ENCODE results near the gene PPP2R2C.

The PPP2R2C gene

DNA sequence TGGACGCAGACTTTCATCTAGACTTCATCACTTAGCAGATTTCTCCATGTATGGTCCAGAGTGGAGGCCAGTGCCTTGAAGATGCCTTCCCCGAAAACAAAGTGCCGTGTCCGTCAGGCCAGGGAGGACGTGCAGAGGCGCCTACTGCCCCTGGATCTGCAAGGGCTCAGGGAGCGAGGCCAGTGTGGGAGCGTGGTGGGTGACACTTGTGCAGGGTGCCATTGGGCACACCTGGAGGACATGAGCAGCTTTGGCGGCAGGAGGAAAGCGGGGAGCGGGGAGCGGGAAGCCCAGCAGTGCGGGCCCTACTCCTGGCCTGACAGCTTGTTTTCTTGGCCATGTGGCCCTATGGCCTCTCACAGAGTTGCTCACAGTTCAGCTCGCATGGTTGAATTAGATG lies 176.9 kb downstream of the PPP2R2C start:
- H3K4me3 ChIP-seq (ENCODE audit: low read depth, low read length), result no peak overlapping the region
- no peak for TF ChIP-seq CTCF (IDR thresholded peaks at IDR 0.05; ENCODE audit: borderline replicate concordance, insufficient read depth, low read depth, low read length)

DNA sequence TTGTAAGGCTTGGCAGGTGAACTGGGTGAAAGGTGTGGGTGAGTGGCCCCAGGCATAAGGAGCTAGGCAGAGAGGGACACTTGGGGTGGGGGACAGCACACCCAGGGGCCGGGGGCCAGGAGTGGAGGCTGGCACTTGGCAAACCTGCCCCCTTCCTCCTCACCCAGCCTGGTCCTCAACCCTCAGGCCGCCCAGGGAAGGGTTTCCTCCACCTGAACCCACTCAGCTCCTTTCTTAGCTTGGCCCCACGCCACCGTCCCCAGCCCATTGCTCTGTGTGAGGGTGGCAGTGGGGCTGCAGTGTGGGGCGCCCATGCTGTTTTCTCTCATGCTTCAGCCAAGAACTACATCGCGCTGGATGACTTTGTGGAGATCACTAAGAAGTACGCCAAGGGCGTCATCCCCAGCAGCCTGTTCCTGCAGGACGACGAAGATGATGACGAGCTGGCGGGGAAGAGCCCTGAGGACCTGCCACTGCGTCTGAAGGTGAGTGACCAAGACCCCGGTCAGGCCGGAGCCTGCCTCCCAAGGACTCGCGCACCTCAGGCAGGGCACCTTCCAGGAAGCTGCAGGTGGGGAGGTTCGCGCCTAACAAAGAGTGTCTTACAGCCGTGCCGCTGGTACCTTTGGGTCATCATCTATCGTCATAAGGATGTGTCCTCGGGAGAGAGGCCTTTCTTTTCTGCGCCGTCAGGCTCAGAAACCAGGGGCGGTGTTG lies 177.6 kb downstream of the PPP2R2C start:
- TF ChIP-seq CTCF (IDR thresholded peaks at IDR 0.05; ENCODE audit: borderline replicate concordance, insufficient read depth, low read depth, low read length), result no peak
- no peak overlapping the region for H3K4me3 ChIP-seq (ENCODE audit: low read depth, low read length)

- TF ChIP-seq CTCF (IDR thresholded peaks at IDR 0.05; ENCODE audit: borderline replicate concordance, insufficient read depth, low read depth, low read length), result no peak
- no peak overlapping the region for H3K4me3 ChIP-seq (ENCODE audit: low read depth, low read length)
Observed at GRCh38 chr4:6293661-6294060, 178.8 kb downstream of the PPP2R2C start.

DNA sequence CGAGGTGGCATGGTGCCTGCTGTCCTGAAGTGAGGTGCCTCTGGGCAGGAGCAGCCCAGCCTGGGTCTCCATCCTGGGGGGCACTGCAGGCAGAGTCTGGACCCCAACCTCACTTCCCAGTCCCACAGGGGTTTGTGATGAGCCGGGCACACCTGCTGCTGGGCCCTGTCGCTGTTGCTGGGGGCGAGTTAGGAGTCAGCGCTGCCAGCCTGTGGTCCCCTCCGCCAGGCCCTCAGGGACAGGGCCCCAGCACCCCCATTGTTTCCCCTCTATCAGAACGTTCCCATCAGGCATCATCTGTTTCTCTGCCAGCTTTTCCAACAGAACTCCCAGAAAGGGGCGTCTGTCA lies 179.3 kb downstream of the PPP2R2C start:
- no peak for TF ChIP-seq CTCF (IDR thresholded peaks at IDR 0.05; ENCODE audit: borderline replicate concordance, insufficient read depth, low read depth, low read length)

DNA sequence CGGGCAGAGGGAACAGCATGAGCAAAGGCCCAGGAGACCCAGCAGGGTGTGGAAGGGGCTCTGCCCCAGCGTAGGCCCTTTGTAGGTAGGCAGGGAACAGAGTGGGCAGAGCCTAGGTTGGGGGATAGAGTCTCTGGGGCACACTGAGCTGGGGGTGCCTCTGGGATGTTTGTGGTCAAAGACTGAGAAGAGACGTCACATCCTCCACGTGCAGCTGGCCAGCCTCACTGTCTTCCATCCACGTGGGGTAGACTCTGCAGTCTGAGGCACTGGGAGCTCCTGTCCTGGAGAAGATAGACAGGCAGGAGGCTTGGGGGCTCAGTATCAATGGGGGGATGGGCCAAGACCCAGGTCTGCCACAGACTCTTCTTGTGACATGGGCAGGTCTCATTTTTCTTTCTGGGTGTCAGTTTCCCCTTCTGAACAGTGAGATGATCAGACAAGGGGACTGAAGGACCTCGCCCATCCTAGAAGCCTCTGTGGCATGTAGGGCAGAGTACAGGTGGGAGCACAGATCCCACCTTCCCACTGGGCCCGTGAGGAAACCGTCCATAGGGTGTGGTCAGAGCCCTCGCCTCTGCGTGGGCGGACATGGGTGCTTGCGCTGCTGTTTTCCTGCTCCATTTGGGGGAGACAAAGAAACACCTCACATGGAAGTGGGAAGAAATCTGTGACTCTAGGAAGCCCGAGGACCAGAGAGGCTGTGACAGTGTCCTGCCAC lies 179.9 kb downstream of the PPP2R2C start:
- H3K4me3 ChIP-seq (ENCODE audit: low read depth, low read length), result no peak overlapping the region
- no peak for TF ChIP-seq CTCF (IDR thresholded peaks at IDR 0.05; ENCODE audit: borderline replicate concordance, insufficient read depth, low read depth, low read length)

More for the DNA sequence above, 179.3 kb downstream of the PPP2R2C start:
- H3K4me3 ChIP-seq (ENCODE audit: low read depth, low read length), result no peak overlapping the region

DNA sequence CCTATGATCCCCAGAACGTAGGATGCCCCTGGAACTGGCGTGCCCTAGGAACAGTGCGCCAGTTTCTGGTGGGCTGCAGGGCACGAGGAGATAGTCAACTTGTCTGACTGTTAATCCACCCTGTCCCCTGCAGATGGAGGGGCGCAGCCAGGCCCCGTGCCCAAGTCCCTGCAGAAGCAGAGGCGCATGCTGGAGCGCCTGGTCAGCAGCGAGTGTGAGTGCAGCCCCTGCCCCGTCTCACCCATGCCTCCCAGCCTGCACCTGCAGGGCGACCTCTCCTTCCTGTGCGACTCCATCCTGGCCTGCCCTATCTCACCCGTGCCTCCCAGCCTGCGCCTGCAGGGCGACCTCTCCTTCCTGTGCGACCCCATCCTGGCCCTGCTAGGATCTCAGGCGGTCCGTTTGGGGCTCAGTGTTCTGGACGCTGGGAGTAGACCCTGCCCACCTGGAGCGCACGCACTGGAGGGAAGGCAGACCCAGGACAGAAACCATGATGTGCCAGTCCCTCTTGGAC lies 180.6 kb downstream of the PPP2R2C start:
- TF ChIP-seq CTCF (IDR thresholded peaks at IDR 0.05; ENCODE audit: borderline replicate concordance, insufficient read depth, low read depth, low read length), result no peak
- no peak overlapping the region for H3K4me3 ChIP-seq (ENCODE audit: low read depth, low read length)
